Neuronal stem cell (in vitro differentiated cells): ENCODE results near the gene SLMAP.

ENCODE experiments used
- DNase-seq: peaks from one replicate; pipeline ENCODE4 v3.0.0-alpha.2; 2013; ENCODE audit warnings: low spot score
- H2AFZ ChIP-seq: one replicate; pipeline ENCODE4 v1.6.1; 2013; ENCODE audit warnings: mild to moderate bottlenecking, low read length, inconsistent platforms
- H2AK5ac ChIP-seq: 2 replicates; pipeline ENCODE4 v1.6.1; 2013; ENCODE audit warnings: low read depth, mild to moderate bottlenecking, inconsistent platforms, low read length, moderate library complexity, mixed read lengths
- H2BK120ac ChIP-seq: 2 replicates; pipeline ENCODE4 v1.6.1; 2013; ENCODE audit warnings: low read depth, mild to moderate bottlenecking, inconsistent platforms, low read length, moderate library complexity, mixed read lengths
- H2BK12ac ChIP-seq: one replicate; pipeline ENCODE4 v1.6.1; 2013; ENCODE audit warnings: low read length, inconsistent platforms
- H2BK15ac ChIP-seq: 2 replicates; pipeline ENCODE4 v1.6.1; 2013; ENCODE audit warnings: mild to moderate bottlenecking, low read length, inconsistent platforms, mixed read lengths
- H2BK5ac ChIP-seq: one replicate; pipeline ENCODE4 v1.6.1; 2013; ENCODE audit warnings: inconsistent platforms, mild to moderate bottlenecking, low read length, moderate library complexity
- H3K14ac ChIP-seq: one replicate; pipeline ENCODE4 v1.6.1; 2013; ENCODE audit warnings: low read length, inconsistent platforms
- H3K18ac ChIP-seq: 2 replicates; pipeline ENCODE4 v1.6.1; 2013; ENCODE audit warnings: low read length, inconsistent platforms
- H3K23ac ChIP-seq: 2 replicates; pipeline ENCODE4 v1.6.1; 2013; ENCODE audit warnings: low read depth, mild to moderate bottlenecking, mixed read lengths, low read length, inconsistent platforms; ENCODE audit not compliant: poor library complexity
- H3K27ac ChIP-seq: replicated peaks from 3 replicates; pipeline ENCODE4 v1.5.1; 2013; ENCODE audit warnings: low read length, inconsistent platforms
- H3K27me3 ChIP-seq, 3 experiments: 2 replicates each; pipeline ENCODE4 v1.6.1; 2013; ENCODE audit warnings: low read length in 3 of 3, mild to moderate bottlenecking in 2 of 3, inconsistent platforms in 1 of 3, low read depth in 1 of 3, mixed read lengths in 1 of 3, moderate library complexity in 1 of 3; ENCODE audit not compliant: control insufficient read depth in 3 of 3, insufficient read depth in 3 of 3
- H3K36me3 ChIP-seq, 2 donors: replicated peaks in 1 of 2; 2 replicates each; pipeline ENCODE4 v1.6.1; 2013; ENCODE audit warnings: low read length in 2 of 2; ENCODE audit not compliant: control insufficient read depth in 2 of 2, insufficient read depth in 2 of 2
- H3K4ac ChIP-seq: 2 replicates; pipeline ENCODE4 v1.6.1; 2013; ENCODE audit warnings: inconsistent platforms, mild to moderate bottlenecking, low read length, moderate library complexity
- H3K4me1 ChIP-seq, 2 donors: 1 replicate in 1 of 2; 2 replicates in 1 of 2; pipeline ENCODE4 v1.6.1; 2013; ENCODE audit warnings: low read length in 2 of 2, low read depth in 1 of 2; ENCODE audit not compliant: control insufficient read depth in 2 of 2, insufficient read depth in 1 of 2
- H3K4me2 ChIP-seq: one replicate; pipeline ENCODE4 v1.6.1; 2013; ENCODE audit warnings: mild to moderate bottlenecking, low read length, inconsistent platforms; ENCODE audit not compliant: insufficient read depth, poor library complexity, severe bottlenecking
- H3K4me3 ChIP-seq, 2 donors: 2 replicates each; pipeline ENCODE4 v1.5.1; 2013; ENCODE audit warnings: low read length in 2 of 2, mild to moderate bottlenecking in 2 of 2, inconsistent platforms in 1 of 2, moderate library complexity in 1 of 2
- H3K79me1 ChIP-seq: one replicate; pipeline ENCODE4 v1.6.1; 2013; ENCODE audit warnings: low read depth, mild to moderate bottlenecking, inconsistent platforms, low read length, moderate library complexity
- H3K9ac ChIP-seq: one replicate; pipeline ENCODE4 v1.6.1; 2013; ENCODE audit warnings: mild to moderate bottlenecking, low read depth, low read length, inconsistent platforms; ENCODE audit not compliant: poor library complexity
- H3K9me3 ChIP-seq, 2 donors: replicated peaks in 1 of 2; 2 replicates each; pipeline versions ENCODE3 to v1.6.1; 2013; ENCODE audit warnings: low read length in 2 of 2, mild to moderate bottlenecking in 2 of 2, inconsistent platforms in 1 of 2, low read depth in 1 of 2, mixed read lengths in 1 of 2, moderate library complexity in 1 of 2; ENCODE audit not compliant: control insufficient read depth in 2 of 2, insufficient read depth in 1 of 2
- H4K8ac ChIP-seq: one replicate; pipeline ENCODE4 v1.6.1; 2013; ENCODE audit warnings: low read depth, mild to moderate bottlenecking, inconsistent platforms, low read length, moderate library complexity
- H4K91ac ChIP-seq: one replicate; pipeline ENCODE4 v1.6.1; 2013; ENCODE audit warnings: low read length, low read depth, mild to moderate bottlenecking, inconsistent platforms; ENCODE audit not compliant: poor library complexity
- WGBS, 2 donors: extraction: QIAGEN DNeasy Blood & Tissue Kit; methylation state at CpG; one replicate each; pipeline ENCODE4 v1.1.7; 2013; ENCODE audit warnings: missing lambda C conversion rate in 2 of 2, mixed read lengths in 1 of 2; ENCODE audit not compliant: insufficient read length in 2 of 2, insufficient replicate concordance in 1 of 2; ENCODE audit errors: extremely low coverage in 2 of 2; 5-methylcytosine and 5-hydroxymethylcytosine counted together

The SLMAP gene

GRCh38 chr3:57727106-57727505 lies 29.0 kb upstream of the SLMAP start:
- no peak overlapping the region for H3K4ac ChIP-seq
- H4K91ac ChIP-seq, result no peak overlapping the region
- no peak overlapping the region for H2BK12ac ChIP-seq
- H2BK15ac ChIP-seq, result no peak overlapping the region
- H3K79me1 ChIP-seq, result no peaks in the 10 kb centered on the region
- no peaks in the 10 kb centered on the region for H3K4me1 ChIP-seq
- WGBS, 2 donors, result no CpG with 5 or more reads among the region's 5 CpGs
- no peak overlapping the region for H3K18ac ChIP-seq
- H3K4me2 ChIP-seq, result no peak overlapping the region
- no peak overlapping the region for H3K9ac ChIP-seq
- H2BK120ac ChIP-seq, result no peak overlapping the region
- no peak overlapping the region for H3K14ac ChIP-seq
- no peak overlapping the region for H2BK5ac ChIP-seq
- H3K27ac ChIP-seq, result no peak overlapping the region
- peaks cover 0 to 4% (median 0%) of the 10 kb centered on the region in 3 experiments for H3K27me3 ChIP-seq
- H3K4me3 ChIP-seq, result no peak overlapping the region
- H2AFZ ChIP-seq, result no peak overlapping the region
- H3K9me3 ChIP-seq, result no peaks in the 10 kb centered on the region
- no peak overlapping the region for H3K23ac ChIP-seq
- H2AK5ac ChIP-seq, result no peak overlapping the region
- H4K8ac ChIP-seq, result no peak overlapping the region
- no peaks in the 10 kb centered on the region for H3K36me3 ChIP-seq
- no peak for DNase-seq

- Histone ChIP-seq H2AK5ac (no peak overlapping the region), H2BK5ac (no peak overlapping the region), H3K27me3 (peaks cover 0 to 7% (median 0%) of the 10 kb centered on the region in 3 experiments), H3K4ac (no peak overlapping the region), H2AFZ (no peak overlapping the region), H3K27ac (no peak overlapping the region), H3K4me1 (no peaks in the 10 kb centered on the region), H3K79me1 (no peaks in the 10 kb centered on the region), H3K36me3 (no peaks in the 10 kb centered on the region), H3K4me3 (no peak overlapping the region), H4K91ac (no peak overlapping the region), H2BK12ac (no peak overlapping the region), H2BK120ac (no peak overlapping the region), H3K9ac (no peak overlapping the region), H3K4me2 (no peak overlapping the region), H3K14ac (no peak overlapping the region), H3K23ac (no peak overlapping the region), H4K8ac (no peak overlapping the region), H3K18ac (no peak overlapping the region), H3K9me3 (no peaks in the 10 kb centered on the region), H2BK15ac (no peak overlapping the region)
- WGBS, 2 donors, result no CpG with 5 or more reads among the region's 11 CpGs
- no peak for DNase-seq
Observed at GRCh38 chr3:57729334-57730045, 26.6 kb upstream of the SLMAP start.

- no peak for DNase-seq
- no CpG with 5 or more reads among the region's 3 CpGs for WGBS, 2 donors
Observed at GRCh38 chr3:57730682-57731081, 25.4 kb upstream of the SLMAP start.

GRCh38 chr3:57731311-57731710 lies 24.8 kb upstream of the SLMAP start:
- H3K4me1 ChIP-seq, result no peaks in the 10 kb centered on the region
- DNase-seq, result no peak

More at GRCh38 chr3:57730682-57731081, 25.4 kb upstream of the SLMAP start:
- Histone ChIP-seq H3K4me3 (no peak overlapping the region), H3K4ac (no peak overlapping the region), H3K23ac (no peak overlapping the region), H3K27me3 (peaks cover 0 to 5% (median 0%) of the 10 kb centered on the region in 3 experiments), H3K27ac (no peak overlapping the region), H4K91ac (no peak overlapping the region), H3K4me1 (no peaks in the 10 kb centered on the region), H3K9ac (no peak overlapping the region), H3K36me3 (no peaks in the 10 kb centered on the region), H3K4me2 (no peak overlapping the region), H2BK120ac (no peak overlapping the region), H2AFZ (no peak overlapping the region), H2BK12ac (no peak overlapping the region), H3K79me1 (no peaks in the 10 kb centered on the region), H4K8ac (no peak overlapping the region), H2BK15ac (no peak overlapping the region), H3K18ac (no peak overlapping the region), H3K14ac (no peak overlapping the region), H2BK5ac (no peak overlapping the region), H2AK5ac (no peak overlapping the region), H3K9me3 (no peaks in the 10 kb centered on the region)

More at GRCh38 chr3:57731311-57731710, 24.8 kb upstream of the SLMAP start:
- no peak overlapping the region for H2BK120ac ChIP-seq
- no peak overlapping the region for H4K8ac ChIP-seq
- no peak overlapping the region for H3K27ac ChIP-seq
- no peaks in the 10 kb centered on the region for H3K9me3 ChIP-seq
- no peaks in the 10 kb centered on the region for H3K36me3 ChIP-seq
- H2AFZ ChIP-seq, result no peak overlapping the region
- H4K91ac ChIP-seq, result no peak overlapping the region
- no peak overlapping the region for H3K9ac ChIP-seq
- WGBS, 2 donors, result no CpG with 5 or more reads among the region's 1 CpG
- no peak overlapping the region for H2BK15ac ChIP-seq
- H2AK5ac ChIP-seq, result no peak overlapping the region
- H3K4me2 ChIP-seq, result no peak overlapping the region
- H3K14ac ChIP-seq, result no peak overlapping the region
- no peak overlapping the region for H2BK12ac ChIP-seq
- peaks cover 0 to 3% (median 0%) of the 10 kb centered on the region in 3 experiments for H3K27me3 ChIP-seq
- H2BK5ac ChIP-seq, result no peak overlapping the region
- H3K23ac ChIP-seq, result no peak overlapping the region
- no peak overlapping the region for H3K18ac ChIP-seq
- no peaks in the 10 kb centered on the region for H3K79me1 ChIP-seq
- H3K4ac ChIP-seq, result no peak overlapping the region
- H3K4me3 ChIP-seq, result no peak overlapping the region
